ENCODE results near the gene LTO1. TPM values are rescaled to one million over a fixed set of nuclear protein-coding genes. Genes with fewer than 3 reads are reported as not detected.

LTO1 gene
- total and polyA plus RNA-seq, 2 of the 13 experiments (the other 11 are each of a cell fraction or from before 2014, with no cell fraction given), result 11.8 to 15.0 TPM

- peak; percentile 49; the same call in 1 of the 2 replicates for TF ChIP-seq ZFP91 (CRISPR knock-in tag; IDR thresholded peaks at IDR 0.05; ENCODE audit: borderline replicate concordance)
- TF ChIP-seq ZNF687 (CRISPR knock-in tag; IDR thresholded peaks at IDR 0.05), result peak; percentile 81
- TF ChIP-seq ZNF564 (CRISPR knock-in tag; IDR thresholded peaks at IDR 0.05), result no peak; the same call in 1 of the 2 replicates
- TF ChIP-seq IKZF4 (CRISPR knock-in tag; IDR thresholded peaks at IDR 0.05; ENCODE audit: borderline replicate concordance, low read depth, not compliant biosample characterization), result no peak
- TF ChIP-seq MYC (CRISPR knock-in tag; IDR thresholded peaks at IDR 0.05; ENCODE audit: borderline replicate concordance), result no peak; the same call in 1 of the 2 replicates
- no peak for TF ChIP-seq IKZF1 (IDR thresholded peaks at IDR 0.05)
- TF ChIP-seq THAP11 (CRISPR knock-in tag; IDR thresholded peaks at IDR 0.05), result no peak
- TF ChIP-seq TCF7 (IDR thresholded peaks at IDR 0.05; ENCODE audit: low read depth), result no peak
- TF ChIP-seq MED1 (CRISPR knock-in tag; IDR thresholded peaks at IDR 0.05), result peak; percentile 53; the same call in 1 of the 2 replicates
- TF ChIP-seq E2F1 (CRISPR knock-in tag; IDR thresholded peaks at IDR 0.05), result peak; percentile 49; the same call in 1 of the 2 replicates
- TF ChIP-seq ZKSCAN5 (CRISPR knock-in tag; IDR thresholded peaks at IDR 0.05), result no peak
- no peak for TF ChIP-seq ZNF883 (CRISPR knock-in tag; IDR thresholded peaks at IDR 0.05; ENCODE audit: not compliant biosample characterization)
- no peak for TF ChIP-seq ZNF644 (CRISPR knock-in tag; IDR thresholded peaks at IDR 0.05; ENCODE audit: low read depth)
- TF ChIP-seq CREB1 (IDR thresholded peaks at IDR 0.05), result no peak
- TF ChIP-seq CREB1 (CRISPR knock-in tag; IDR thresholded peaks at IDR 0.05), result 0 out of 2 replicates have a peak, but pooled peaks have one; percentile 14
- TF ChIP-seq HNRNPUL1 (IDR thresholded peaks at IDR 0.05; ENCODE audit: low read depth, low read length), result no peak
- TF ChIP-seq SIX1 (CRISPR knock-in tag; IDR thresholded peaks at IDR 0.05; ENCODE audit: borderline replicate concordance), result no peak; the same call in 1 of the 2 replicates
- TF ChIP-seq ERF (CRISPR knock-in tag; IDR thresholded peaks at IDR 0.05), result peak; percentile 37; the same call in 1 of the 2 replicates
- TF ChIP-seq ATRX (CRISPR knock-in tag; IDR thresholded peaks at IDR 0.05; ENCODE audit: borderline replicate concordance), result no peak
- no peak for TF ChIP-seq ZNF549 (CRISPR knock-in tag; IDR thresholded peaks at IDR 0.05)
- TF ChIP-seq ZFP36L1 (CRISPR knock-in tag; IDR thresholded peaks at IDR 0.05), result no peak
- TF ChIP-seq ZSCAN20 (CRISPR knock-in tag; IDR thresholded peaks at IDR 0.05; ENCODE audit: borderline replicate concordance), result no peak
- TF ChIP-seq ZNF414 (CRISPR knock-in tag; IDR thresholded peaks at IDR 0.05), result no peak
These were observed 36.0 kb downstream of the LTO1 start (continued) for GRCh38 chr11:69638941-69639681.

All from HepG2 (cell line).